H1 (cell line): Measurements from ENCODE around the gene WDR41. TPM values are rescaled to one million over a fixed set of nuclear protein-coding genes. Genes with fewer than 3 reads are reported as not detected.

ENCODE experiments used
- CHD2 ChIP-seq: IDR thresholded peaks from 2 replicates; pipeline ENCODE4 v1.6.1; 2012; ENCODE audit warnings: low read length, improper control_type of control experiment
- FOSL1 ChIP-seq: IDR thresholded peaks from 2 replicates; pipeline ENCODE4 v1.6.1; 2011; ENCODE audit warnings: mild to moderate bottlenecking, low read depth, low read length, moderate library complexity; ENCODE audit not compliant: insufficient read depth
- KDM1A ChIP-seq: fragments of 200-600, 300-600 bp; sonication (generic); IDR thresholded peaks from 2 replicates; pipeline ENCODE4 v1.7.1; 2016; ENCODE audit warnings: mild to moderate bottlenecking, low read length, borderline replicate concordance
- POLR2AphosphoS5 ChIP-seq: IDR thresholded peaks from 2 replicates; pipeline ENCODE4 v1.6.1; 2011; ENCODE audit warnings: low read depth, low read length
- SUZ12 ChIP-seq: fragments of 200-600 bp; sonication (generic); IDR thresholded peaks from 2 replicates; pipeline ENCODE4 v1.6.1; 2012; ENCODE audit warnings: mild to moderate bottlenecking, inconsistent platforms, low read length, moderate library complexity, mixed read lengths
- TAF7 ChIP-seq: optimal IDR thresholded peaks from 2 replicates; pipeline ENCODE3; 2011; ENCODE audit warnings: low read depth, mild to moderate bottlenecking, inconsistent platforms, low read length, moderate library complexity, borderline replicate concordance
- polyA plus RNA-seq, 7 experiments: library from polyadenylated mRNA; depleted of rRNA in 3 of 7; stranded (reverse) in 5 of 7; unstranded in 2 of 7; fragments of >200 nt in 5 of 7; fragments of 200-250 nt in 2 of 7; gene quantifications; 1 replicate in 5 of 7; 2 replicates in 1 of 7; 4 replicates in 1 of 7; pipeline versions ENCODE4 v1.2.1 to v1.2.3, GENCODE V29; 2011 to 2013; ENCODE audit warnings: missing spikeins in 2 of 7, mixed read lengths in 2 of 7
- total RNA-seq: library from RNA; stranded (reverse); fragmentation: NEBNext Ultra II Directional; extraction: Animal tissue kit (Norgen Biotek cat#: 25700); gene quantifications from 2 replicates; pipeline ENCODE4 v1.2.1, GENCODE V29; 2021
- TF ChIP-seq, protein P1 (sequence below): fragments of 300-600 bp; sonication (generic); IDR thresholded peaks from 2 replicates; pipeline ENCODE4 v1.7.1; 2012; ENCODE audit warnings: low read length, moderate library complexity, mild to moderate bottlenecking, inconsistent platforms; ENCODE audit not compliant: insufficient replicate concordance
- TF ChIP-seq, protein P2 (sequence below): IDR thresholded peaks from 2 replicates; pipeline ENCODE4 v1.6.1; 2012; ENCODE audit warnings: low read length, inconsistent platforms

Gene WDR41
- total and polyA plus RNA-seq, 2 of the 8 experiments (the other 6 are each of a cell fraction or from before 2014, with no cell fraction given), result 16.4 to 44.9 TPM

DNA sequence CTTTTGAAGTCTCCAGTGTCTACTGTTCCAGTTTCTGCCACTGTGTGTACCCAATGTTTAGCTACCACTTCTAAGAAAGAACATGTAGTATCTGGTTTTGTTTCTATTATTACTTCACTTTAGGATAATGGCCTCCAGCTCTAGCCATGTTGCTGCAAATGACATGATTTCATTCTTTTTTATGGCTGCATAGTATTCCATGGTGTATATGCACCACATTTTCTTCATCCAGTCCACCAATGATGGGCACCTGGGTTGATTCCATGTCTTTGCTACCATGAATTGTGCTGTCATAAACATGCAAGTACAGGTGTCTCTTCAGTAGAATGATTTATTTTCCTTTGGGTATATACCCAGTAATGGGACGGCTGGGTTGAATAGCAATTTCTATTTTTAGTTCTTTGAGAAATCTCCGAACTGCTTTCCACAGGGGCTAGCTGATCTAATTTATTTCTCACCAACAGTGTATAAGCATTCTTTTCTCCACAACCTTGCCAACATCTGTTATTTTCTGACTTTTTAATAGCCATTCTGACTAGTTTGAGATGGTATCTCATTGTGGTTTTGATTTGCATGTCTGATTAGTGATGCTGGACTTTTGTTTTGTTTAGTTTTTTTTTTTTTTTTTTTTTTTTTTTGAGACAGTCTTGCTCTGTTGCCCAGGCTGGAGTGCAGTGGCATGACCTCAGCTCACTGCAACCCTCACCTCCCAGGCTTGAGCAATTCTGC is 68.9 kb downstream of the WDR41 start (continued):
- TF ChIP-seq, protein P1, sequence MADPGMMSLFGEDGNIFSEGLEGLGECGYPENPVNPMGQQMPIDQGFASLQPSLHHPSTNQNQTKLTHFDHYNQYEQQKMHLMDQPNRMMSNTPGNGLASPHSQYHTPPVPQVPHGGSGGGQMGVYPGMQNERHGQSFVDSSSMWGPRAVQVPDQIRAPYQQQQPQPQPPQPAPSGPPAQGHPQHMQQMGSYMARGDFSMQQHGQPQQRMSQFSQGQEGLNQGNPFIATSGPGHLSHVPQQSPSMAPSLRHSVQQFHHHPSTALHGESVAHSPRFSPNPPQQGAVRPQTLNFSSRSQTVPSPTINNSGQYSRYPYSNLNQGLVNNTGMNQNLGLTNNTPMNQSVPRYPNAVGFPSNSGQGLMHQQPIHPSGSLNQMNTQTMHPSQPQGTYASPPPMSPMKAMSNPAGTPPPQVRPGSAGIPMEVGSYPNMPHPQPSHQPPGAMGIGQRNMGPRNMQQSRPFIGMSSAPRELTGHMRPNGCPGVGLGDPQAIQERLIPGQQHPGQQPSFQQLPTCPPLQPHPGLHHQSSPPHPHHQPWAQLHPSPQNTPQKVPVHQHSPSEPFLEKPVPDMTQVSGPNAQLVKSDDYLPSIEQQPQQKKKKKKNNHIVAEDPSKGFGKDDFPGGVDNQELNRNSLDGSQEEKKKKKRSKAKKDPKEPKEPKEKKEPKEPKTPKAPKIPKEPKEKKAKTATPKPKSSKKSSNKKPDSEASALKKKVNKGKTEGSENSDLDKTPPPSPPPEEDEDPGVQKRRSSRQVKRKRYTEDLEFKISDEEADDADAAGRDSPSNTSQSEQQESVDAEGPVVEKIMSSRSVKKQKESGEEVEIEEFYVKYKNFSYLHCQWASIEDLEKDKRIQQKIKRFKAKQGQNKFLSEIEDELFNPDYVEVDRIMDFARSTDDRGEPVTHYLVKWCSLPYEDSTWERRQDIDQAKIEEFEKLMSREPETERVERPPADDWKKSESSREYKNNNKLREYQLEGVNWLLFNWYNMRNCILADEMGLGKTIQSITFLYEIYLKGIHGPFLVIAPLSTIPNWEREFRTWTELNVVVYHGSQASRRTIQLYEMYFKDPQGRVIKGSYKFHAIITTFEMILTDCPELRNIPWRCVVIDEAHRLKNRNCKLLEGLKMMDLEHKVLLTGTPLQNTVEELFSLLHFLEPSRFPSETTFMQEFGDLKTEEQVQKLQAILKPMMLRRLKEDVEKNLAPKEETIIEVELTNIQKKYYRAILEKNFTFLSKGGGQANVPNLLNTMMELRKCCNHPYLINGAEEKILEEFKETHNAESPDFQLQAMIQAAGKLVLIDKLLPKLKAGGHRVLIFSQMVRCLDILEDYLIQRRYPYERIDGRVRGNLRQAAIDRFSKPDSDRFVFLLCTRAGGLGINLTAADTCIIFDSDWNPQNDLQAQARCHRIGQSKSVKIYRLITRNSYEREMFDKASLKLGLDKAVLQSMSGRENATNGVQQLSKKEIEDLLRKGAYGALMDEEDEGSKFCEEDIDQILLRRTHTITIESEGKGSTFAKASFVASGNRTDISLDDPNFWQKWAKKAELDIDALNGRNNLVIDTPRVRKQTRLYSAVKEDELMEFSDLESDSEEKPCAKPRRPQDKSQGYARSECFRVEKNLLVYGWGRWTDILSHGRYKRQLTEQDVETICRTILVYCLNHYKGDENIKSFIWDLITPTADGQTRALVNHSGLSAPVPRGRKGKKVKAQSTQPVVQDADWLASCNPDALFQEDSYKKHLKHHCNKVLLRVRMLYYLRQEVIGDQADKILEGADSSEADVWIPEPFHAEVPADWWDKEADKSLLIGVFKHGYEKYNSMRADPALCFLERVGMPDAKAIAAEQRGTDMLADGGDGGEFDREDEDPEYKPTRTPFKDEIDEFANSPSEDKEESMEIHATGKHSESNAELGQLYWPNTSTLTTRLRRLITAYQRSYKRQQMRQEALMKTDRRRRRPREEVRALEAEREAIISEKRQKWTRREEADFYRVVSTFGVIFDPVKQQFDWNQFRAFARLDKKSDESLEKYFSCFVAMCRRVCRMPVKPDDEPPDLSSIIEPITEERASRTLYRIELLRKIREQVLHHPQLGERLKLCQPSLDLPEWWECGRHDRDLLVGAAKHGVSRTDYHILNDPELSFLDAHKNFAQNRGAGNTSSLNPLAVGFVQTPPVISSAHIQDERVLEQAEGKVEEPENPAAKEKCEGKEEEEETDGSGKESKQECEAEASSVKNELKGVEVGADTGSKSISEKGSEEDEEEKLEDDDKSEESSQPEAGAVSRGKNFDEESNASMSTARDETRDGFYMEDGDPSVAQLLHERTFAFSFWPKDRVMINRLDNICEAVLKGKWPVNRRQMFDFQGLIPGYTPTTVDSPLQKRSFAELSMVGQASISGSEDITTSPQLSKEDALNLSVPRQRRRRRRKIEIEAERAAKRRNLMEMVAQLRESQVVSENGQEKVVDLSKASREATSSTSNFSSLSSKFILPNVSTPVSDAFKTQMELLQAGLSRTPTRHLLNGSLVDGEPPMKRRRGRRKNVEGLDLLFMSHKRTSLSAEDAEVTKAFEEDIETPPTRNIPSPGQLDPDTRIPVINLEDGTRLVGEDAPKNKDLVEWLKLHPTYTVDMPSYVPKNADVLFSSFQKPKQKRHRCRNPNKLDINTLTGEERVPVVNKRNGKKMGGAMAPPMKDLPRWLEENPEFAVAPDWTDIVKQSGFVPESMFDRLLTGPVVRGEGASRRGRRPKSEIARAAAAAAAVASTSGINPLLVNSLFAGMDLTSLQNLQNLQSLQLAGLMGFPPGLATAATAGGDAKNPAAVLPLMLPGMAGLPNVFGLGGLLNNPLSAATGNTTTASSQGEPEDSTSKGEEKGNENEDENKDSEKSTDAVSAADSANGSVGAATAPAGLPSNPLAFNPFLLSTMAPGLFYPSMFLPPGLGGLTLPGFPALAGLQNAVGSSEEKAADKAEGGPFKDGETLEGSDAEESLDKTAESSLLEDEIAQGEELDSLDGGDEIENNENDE, result no peak
- TF ChIP-seq, protein P2, sequence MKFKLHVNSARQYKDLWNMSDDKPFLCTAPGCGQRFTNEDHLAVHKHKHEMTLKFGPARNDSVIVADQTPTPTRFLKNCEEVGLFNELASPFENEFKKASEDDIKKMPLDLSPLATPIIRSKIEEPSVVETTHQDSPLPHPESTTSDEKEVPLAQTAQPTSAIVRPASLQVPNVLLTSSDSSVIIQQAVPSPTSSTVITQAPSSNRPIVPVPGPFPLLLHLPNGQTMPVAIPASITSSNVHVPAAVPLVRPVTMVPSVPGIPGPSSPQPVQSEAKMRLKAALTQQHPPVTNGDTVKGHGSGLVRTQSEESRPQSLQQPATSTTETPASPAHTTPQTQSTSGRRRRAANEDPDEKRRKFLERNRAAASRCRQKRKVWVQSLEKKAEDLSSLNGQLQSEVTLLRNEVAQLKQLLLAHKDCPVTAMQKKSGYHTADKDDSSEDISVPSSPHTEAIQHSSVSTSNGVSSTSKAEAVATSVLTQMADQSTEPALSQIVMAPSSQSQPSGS, result no peak
- TF ChIP-seq KDM1A, result no peak
- no peak for TF ChIP-seq FOSL1
- no peak for TF ChIP-seq TAF7
- TF ChIP-seq SUZ12, result no peak
- no peak for TF ChIP-seq POLR2AphosphoS5
- no peak for TF ChIP-seq CHD2
